AG04450 (cell line): ENCODE measurements around the gene ACR. TPM values are rescaled to one million over a fixed set of nuclear protein-coding genes. Genes with fewer than 3 reads are reported as not detected.
"Not testable (repeated sequence)": the region's sequence is repeated elsewhere in the genome, so short reads cannot be mapped to it uniquely, and the experiment has no call there.

Experiments
- CTCF ChIA-PET: fragments of 300-600, 350-600 bp; formaldehyde crosslinking; extraction: SDS; loops from one replicate; lab custom pipeline; 2022; ENCODE audit warnings: antibody characterized with exemption, inconsistent platforms; lab: Charles Lee
- POLR2A ChIA-PET: fragments of 350-600 bp; formaldehyde crosslinking; extraction: SDS; loops from one replicate; lab custom pipeline; 2021; ENCODE audit warnings: antibody characterized with exemption, inconsistent platforms; lab: Yijun Ruan, JAX
- DNase-seq: peaks from one replicate; pipeline ENCODE4 v3.0.0-alpha.2; 2011; ENCODE audit warnings: low read depth, low spot score
- H3K27ac ChIP-seq: one replicate; pipeline ENCODE4 v1.5.1; 2012; ENCODE audit warnings: low read depth, low read length, control low read depth
- H3K27me3 ChIP-seq: one replicate; pipeline ENCODE4 v1.6.0; 2012; ENCODE audit warnings: low read length; ENCODE audit not compliant: control insufficient read depth, insufficient read depth
- H3K4me3 ChIP-seq: 2 replicates; pipeline ENCODE4 v1.5.1; 2011; ENCODE audit warnings: mild to moderate bottlenecking, low read depth, low read length, control low read depth
- H3K9me3 ChIP-seq: 2 replicates; pipeline ENCODE4 v1.5.1; 2012; ENCODE audit warnings: low read length; ENCODE audit not compliant: control insufficient read depth, insufficient read depth
- CTCF ChIP-seq: IDR thresholded peaks from 2 replicates; pipeline ENCODE4 v1.5.1; 2011; ENCODE audit warnings: low read depth, low read length, control low read depth, inconsistent platforms
- polyA plus RNA-seq: library from polyadenylated mRNA; depleted of rRNA; stranded (reverse); fragments of >200 nt; gene quantifications from 2 replicates; pipeline ENCODE4 v1.2.3, GENCODE V29; 2011

ACR gene
- polyA plus RNA-seq, 1 experiment, result not detected

DNA sequence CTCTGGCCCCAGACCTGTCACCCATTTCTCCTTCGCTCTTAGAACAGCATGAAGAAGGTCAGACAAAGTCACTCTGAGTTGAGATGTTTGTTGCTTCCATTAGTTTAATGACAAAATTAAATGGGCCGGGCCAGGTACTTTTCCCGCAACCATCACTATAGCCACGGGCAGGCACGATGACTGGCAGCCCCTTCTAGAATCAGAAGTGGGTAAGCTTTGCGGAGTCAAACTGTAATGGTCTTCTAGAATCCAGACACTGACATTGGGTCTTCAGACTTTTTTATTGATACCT lies 2.3 kb upstream of the ACR start:
- H3K27me3 ChIP-seq, result peaks cover 30% of the 10 kb centered on the region
- ChIA-PET CTCF (no interaction called here), POLR2A (no interaction called here)
- H3K4me3 ChIP-seq, result no peak overlapping the region
- DNase-seq, result no peak
- no peak overlapping the region for H3K27ac ChIP-seq
- no peak for TF ChIP-seq CTCF
- no peaks in the 10 kb centered on the region; the same call in 1 of the 2 replicates for H3K9me3 ChIP-seq

DNA sequence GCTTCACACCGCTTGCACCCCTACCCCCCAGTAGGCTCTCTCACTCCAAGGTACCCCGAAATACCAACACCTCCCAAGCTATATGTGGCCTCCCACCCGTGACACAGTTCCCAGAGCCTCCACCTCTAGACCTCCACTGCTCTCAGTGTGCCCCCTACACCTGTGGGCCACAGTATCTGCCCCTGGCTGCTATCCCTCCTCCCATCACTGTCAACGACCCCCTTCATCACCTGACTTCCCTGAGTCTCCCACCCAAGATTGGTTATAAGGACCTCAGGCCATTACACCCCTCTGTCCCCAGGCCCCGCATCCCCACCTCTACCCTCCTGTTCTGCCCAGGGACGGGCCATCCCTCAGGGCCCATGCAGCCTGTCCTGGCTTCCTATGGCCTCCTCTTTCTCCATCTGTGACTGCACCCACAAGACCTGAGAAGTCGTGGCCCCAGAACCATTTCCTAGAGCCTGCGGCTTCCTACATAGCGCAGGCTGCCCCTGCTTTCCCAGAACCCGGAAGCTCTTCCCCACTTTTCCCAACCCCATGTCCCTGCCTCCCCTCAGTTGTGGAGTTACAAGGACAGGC lies 734 bp downstream of the ACR start:
- no peak for DNase-seq
- no peak for TF ChIP-seq CTCF

GRCh38 chr22:50739279-50739691 lies 1.3 kb downstream of the ACR start:
- Histone ChIP-seq H3K9me3 (no peaks in the 10 kb centered on the region; the same call in 1 of the 2 replicates), H3K4me3 (no peak overlapping the region), H3K27ac (no peak overlapping the region), H3K27me3 (peaks cover 30% of the 10 kb centered on the region)
- ChIA-PET POLR2A (no interaction called here), CTCF (no interaction called here)
- TF ChIP-seq CTCF, result no peak
- DNase-seq, result no peak

More for the DNA sequence above, 734 bp downstream of the ACR start:
- Histone ChIP-seq H3K27ac (no peak overlapping the region), H3K27me3 (peaks cover 30% of the 10 kb centered on the region), H3K4me3 (no peak overlapping the region), H3K9me3 (no peaks in the 10 kb centered on the region; the same call in 1 of the 2 replicates)
- POLR2A ChIA-PET, result no interaction called here
- CTCF ChIA-PET, result no interaction called here

GRCh38 chr22:50739894-50740293 lies 1.9 kb downstream of the ACR start:
- Histone ChIP-seq H3K27ac (no peak overlapping the region), H3K27me3 (peaks cover 29% of the 10 kb centered on the region), H3K4me3 (no peak overlapping the region), H3K9me3 (no peaks in the 10 kb centered on the region; the same call in 1 of the 2 replicates)
- TF ChIP-seq CTCF, result no peak
- POLR2A ChIA-PET, result no interaction called here
- DNase-seq, result no peak
- CTCF ChIA-PET, result no interaction called here

DNA sequence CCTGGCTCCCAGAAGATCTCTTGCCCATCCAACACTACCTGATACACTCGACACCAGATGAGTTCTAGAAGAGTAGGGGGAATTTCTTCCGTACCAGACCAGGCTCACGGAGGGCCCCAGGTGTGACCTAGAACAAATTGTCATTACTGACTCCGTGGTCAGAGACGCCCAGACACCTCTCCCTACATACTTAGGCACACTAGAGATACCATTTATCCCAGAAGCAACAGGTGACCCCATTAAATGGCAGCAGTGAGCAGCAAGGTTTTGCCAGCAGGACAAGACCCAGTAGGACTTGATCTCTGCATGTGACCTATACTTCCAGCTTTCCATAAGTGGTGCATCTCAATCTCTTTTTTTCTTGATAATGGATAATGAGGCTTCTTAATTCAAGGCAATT lies 2.7 kb downstream of the ACR start:
- POLR2A ChIA-PET, DNase-seq, H3K27ac ChIP-seq, H3K9me3 ChIP-seq, CTCF ChIA-PET, H3K4me3 ChIP-seq: not testable (repeated sequence)
- peaks cover 24% of the 10 kb centered on the region for H3K27me3 ChIP-seq

GRCh38 chr22:50744424-50744823 lies 6.4 kb downstream of the ACR start:
- DNase-seq, H3K4me3 ChIP-seq, H3K27ac ChIP-seq, H3K27me3 ChIP-seq, CTCF ChIA-PET, POLR2A ChIA-PET, H3K9me3 ChIP-seq: not testable (repeated sequence)

- POLR2A ChIA-PET, result not testable (repeated sequence)
These were observed 9.5 kb downstream of the ACR start for GRCh38 chr22:50747521-50747920.

DNA sequence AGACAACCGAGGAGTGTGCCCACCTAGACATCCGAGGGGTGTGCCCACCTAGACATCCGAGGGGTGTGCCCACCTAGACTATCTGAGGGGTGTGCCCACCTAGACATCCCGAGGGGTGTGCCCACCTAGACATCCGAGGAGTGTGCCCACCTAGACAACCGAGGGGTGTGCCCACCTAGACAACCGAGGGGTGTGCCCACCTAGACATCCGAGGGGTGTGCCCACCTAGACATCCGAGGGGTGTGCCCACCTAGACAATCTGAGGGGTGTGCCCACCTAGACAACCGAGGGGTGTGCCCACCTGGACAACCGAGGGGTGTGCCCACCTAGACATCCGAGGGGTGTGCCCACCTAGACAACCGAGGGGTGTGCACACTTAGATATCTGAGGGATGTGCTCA lies 10.6 kb downstream of the ACR start:
- H3K27me3 ChIP-seq, DNase-seq, POLR2A ChIA-PET, H3K27ac ChIP-seq, H3K4me3 ChIP-seq, CTCF ChIA-PET, H3K9me3 ChIP-seq: not testable (repeated sequence)

More at GRCh38 chr22:50747521-50747920, 9.5 kb downstream of the ACR start:
- DNase-seq, H3K27ac ChIP-seq, H3K27me3 ChIP-seq, H3K4me3 ChIP-seq, CTCF ChIA-PET, H3K9me3 ChIP-seq: not testable (repeated sequence)
